SJCRH30 (cell line): ENCODE results near the gene CNIH1. TPM values are rescaled to one million over a fixed set of nuclear protein-coding genes. Genes with fewer than 3 reads are reported as not detected.
A peak's percentile ranks its signal among the peaks of the same experiment; 100 is the strongest.

Experiments
- DNase-seq, 2 experiments: peaks; one replicate each; pipeline ENCODE4 v3.0.0-alpha.2; 2015 to 2020
- H3K27ac ChIP-seq: fragments of 250-450 bp; sonication (Bioruptor Pico); 2 replicates; pipeline ENCODE4 v1.5.1; 2020; ENCODE audit warnings: mild to moderate bottlenecking, moderate library complexity
- H3K27me3 ChIP-seq: fragments of 250-450 bp; sonication (Bioruptor Pico); 2 replicates; pipeline ENCODE4 v1.5.1; 2020; ENCODE audit warnings: mild to moderate bottlenecking, moderate library complexity
- H3K36me3 ChIP-seq: fragments of 250-450 bp; sonication (Bioruptor Pico); 2 replicates; pipeline ENCODE4 v1.5.1; 2020; ENCODE audit warnings: mild to moderate bottlenecking, moderate library complexity
- H3K4me1 ChIP-seq: fragments of 250-450 bp; sonication (Bioruptor Pico); 2 replicates; pipeline ENCODE4 v1.5.1; 2020; ENCODE audit warnings: mild to moderate bottlenecking, moderate library complexity
- H3K4me3 ChIP-seq: fragments of 250-450 bp; sonication (Bioruptor Pico); 2 replicates; pipeline ENCODE4 v1.5.1; 2020; ENCODE audit warnings: mild to moderate bottlenecking, moderate library complexity
- H3K9me3 ChIP-seq: fragments of 250-450 bp; sonication (Bioruptor Pico); replicated peaks from 2 replicates; pipeline ENCODE4 v1.5.1; 2020; ENCODE audit warnings: mild to moderate bottlenecking, moderate library complexity
- total RNA-seq: library from RNA; depleted of rRNA; stranded (reverse); fragments of >200 nt; shearing (Covaris generic); gene quantifications from 2 replicates; pipeline ENCODE4 v1.2.3, GENCODE V29; 2014; rRNA removed

Gene CNIH1
- total RNA-seq: 173 and 179 TPM in 2 replicates

GRCh38 chr14:54440873-54441868, at the start of gene CNIH1:
TSS of gene CNIH1 (minus strand) at chr14:54441374. CDS start at chr14:54441327, 47 bp downstream.
- peak within 1 kb of the TSS; percentile 77 for H3K27ac ChIP-seq
- H3K9me3 ChIP-seq: no peaks in the 10 kb centered on the region
- H3K4me1 ChIP-seq: no peaks in the 10 kb centered on the region
- H3K36me3 ChIP-seq: peaks cover 6% of the 10 kb centered on the region
- peak within 1 kb of the TSS; percentile 73 for H3K4me3 ChIP-seq
- DNase-seq: peak; percentile 90 to 93
- H3K27me3 ChIP-seq: no peaks in the 10 kb centered on the region

GRCh38 chr14:54490445-54491175, 49.4 kb upstream of the CNIH1 start:
- H3K4me3 ChIP-seq: no peak overlapping the region
- no peaks in the 10 kb centered on the region for H3K9me3 ChIP-seq
- DNase-seq: no peak
- no peak overlapping the region for H3K27ac ChIP-seq
- peaks cover 5% of the 10 kb centered on the region for H3K4me1 ChIP-seq
- no peaks in the 10 kb centered on the region for H3K27me3 ChIP-seq
- H3K36me3 ChIP-seq: no peaks in the 10 kb centered on the region

- no peaks in the 10 kb centered on the region for H3K9me3 ChIP-seq
- H3K4me1 ChIP-seq: peaks cover 5% of the 10 kb centered on the region
- no peaks in the 10 kb centered on the region for H3K36me3 ChIP-seq
- H3K27ac ChIP-seq: peak overlapping the region; percentile 82; the same call in 1 of the 2 replicates
- H3K27me3 ChIP-seq: no peaks in the 10 kb centered on the region
- H3K4me3 ChIP-seq: peak overlapping the region; percentile 71
- no peak for DNase-seq
Observed at GRCh38 chr14:54489731-54490444, 48.7 kb upstream of the CNIH1 start.

- H3K36me3 ChIP-seq: no peaks in the 10 kb centered on the region
- H3K4me1 ChIP-seq: peaks cover 5% of the 10 kb centered on the region
- DNase-seq: no peak
- H3K9me3 ChIP-seq: no peaks in the 10 kb centered on the region
- peak overlapping the region; percentile 82 for H3K27ac ChIP-seq
- no peaks in the 10 kb centered on the region for H3K27me3 ChIP-seq
- peak overlapping the region; percentile 71 for H3K4me3 ChIP-seq
Observed at GRCh38 chr14:54489318-54489683, 48.1 kb upstream of the CNIH1 start.

GRCh38 chr14:54488646-54489317, 47.6 kb upstream of the CNIH1 start, which contains the start of gene GMFB:
TSS of gene GMFB (minus strand) at chr14:54488980. CDS start at chr14:54488927, 53 bp downstream.
- Histone ChIP-seq H3K36me3 (no peaks in the 10 kb centered on the region), H3K27ac (peak within 1 kb of the TSS; percentile 82), H3K27me3 (no peaks in the 10 kb centered on the region), H3K4me3 (peak within 1 kb of the TSS; percentile 71), H3K4me1 (peaks cover 5% of the 10 kb centered on the region), H3K9me3 (no peaks in the 10 kb centered on the region)
- DNase-seq: peak; percentile 87 to 88

- H3K9me3 ChIP-seq: no peaks in the 10 kb centered on the region
Observed at GRCh38 chr14:54488318-54488645, 47.1 kb upstream of the CNIH1 start.

GRCh38 chr14:54487771-54488170, 46.6 kb upstream of the CNIH1 start:
- DNase-seq: peak in 1 of 2 experiments; percentile 39
- peak overlapping the region; percentile 71 for H3K4me3 ChIP-seq
- H3K4me1 ChIP-seq: peaks cover 5% of the 10 kb centered on the region
- no peaks in the 10 kb centered on the region for H3K27me3 ChIP-seq
- H3K9me3 ChIP-seq: no peaks in the 10 kb centered on the region
- H3K36me3 ChIP-seq: peaks cover 3% of the 10 kb centered on the region; the same call in 1 of the 2 replicates
- peak overlapping the region; percentile 82 for H3K27ac ChIP-seq

More at GRCh38 chr14:54488318-54488645, 47.1 kb upstream of the CNIH1 start:
- peak overlapping the region; percentile 82 for H3K27ac ChIP-seq
- peak overlapping the region; percentile 71 for H3K4me3 ChIP-seq
- DNase-seq: no peak
- peaks cover 5% of the 10 kb centered on the region for H3K4me1 ChIP-seq
- H3K27me3 ChIP-seq: no peaks in the 10 kb centered on the region
- H3K36me3 ChIP-seq: no peaks in the 10 kb centered on the region

- Histone ChIP-seq H3K4me3 (no peak overlapping the region), H3K27ac (no peak overlapping the region), H3K36me3 (peaks cover 8% of the 10 kb centered on the region; the same call in 1 of the 2 replicates), H3K27me3 (no peaks in the 10 kb centered on the region), H3K9me3 (no peaks in the 10 kb centered on the region), H3K4me1 (peaks cover 5% of the 10 kb centered on the region)
- no peak for DNase-seq
Observed at GRCh38 chr14:54486685-54487084, 45.5 kb upstream of the CNIH1 start.

DNA sequence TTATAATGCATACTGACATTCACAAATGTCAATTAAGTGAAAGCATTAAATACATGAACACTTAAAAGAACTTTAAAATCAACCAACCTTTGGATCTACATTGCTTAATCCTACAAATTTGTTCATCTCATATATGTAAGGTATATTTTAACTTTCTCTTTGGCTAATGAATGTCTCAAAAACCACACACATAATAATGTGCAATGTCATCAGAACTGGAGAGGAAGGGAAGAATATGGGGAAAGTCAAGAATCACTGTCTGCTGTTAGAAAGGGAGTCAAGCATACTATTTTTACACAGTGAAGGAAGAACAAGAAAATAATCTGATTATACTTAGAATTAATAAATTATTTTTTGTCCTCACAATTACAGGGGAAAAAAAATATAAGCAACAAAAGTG, 42.7 kb upstream of the CNIH1 start:
- Histone ChIP-seq H3K27me3 (no peaks in the 10 kb centered on the region), H3K9me3 (no peaks in the 10 kb centered on the region), H3K4me3 (no peak overlapping the region), H3K4me1 (no peaks in the 10 kb centered on the region; the same call in 1 of the 2 replicates), H3K27ac (no peak overlapping the region), H3K36me3 (peaks cover 30% of the 10 kb centered on the region)
- DNase-seq: no peak

DNA sequence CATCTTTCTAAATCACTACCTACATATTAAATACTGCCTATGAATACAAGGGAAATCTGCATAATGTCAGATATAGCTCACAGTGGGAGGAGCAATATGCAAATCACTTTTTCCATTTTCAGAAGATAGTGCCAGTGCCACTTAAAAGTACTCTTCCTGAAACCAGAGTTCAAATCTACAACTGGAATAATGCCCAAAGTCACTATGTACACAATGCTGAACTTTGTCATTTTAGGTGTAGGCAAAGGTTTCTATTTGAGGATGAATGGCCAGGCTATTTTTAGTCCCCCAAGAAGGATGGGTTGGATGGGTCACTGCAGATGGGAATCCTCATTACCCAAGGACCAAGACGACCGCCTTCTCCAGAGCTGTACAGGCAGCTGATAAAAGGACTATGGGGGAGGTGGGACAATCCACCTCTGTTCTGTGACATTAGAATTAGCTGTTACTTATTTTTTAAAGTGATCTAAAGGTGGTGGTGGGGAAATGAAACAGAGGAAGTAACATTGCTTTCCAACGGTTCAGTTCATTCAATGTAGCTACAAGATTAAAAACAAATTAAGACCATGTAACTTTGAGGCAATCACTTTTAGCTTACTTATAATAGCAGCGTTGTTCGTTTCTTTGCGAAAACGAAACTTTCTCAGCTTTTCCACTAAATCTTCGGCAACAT, 42.0 kb upstream of the CNIH1 start:
- no peaks in the 10 kb centered on the region; the same call in 1 of the 2 replicates for H3K4me1 ChIP-seq
- no peak for DNase-seq
- H3K36me3 ChIP-seq: peaks cover 34% of the 10 kb centered on the region

DNA sequence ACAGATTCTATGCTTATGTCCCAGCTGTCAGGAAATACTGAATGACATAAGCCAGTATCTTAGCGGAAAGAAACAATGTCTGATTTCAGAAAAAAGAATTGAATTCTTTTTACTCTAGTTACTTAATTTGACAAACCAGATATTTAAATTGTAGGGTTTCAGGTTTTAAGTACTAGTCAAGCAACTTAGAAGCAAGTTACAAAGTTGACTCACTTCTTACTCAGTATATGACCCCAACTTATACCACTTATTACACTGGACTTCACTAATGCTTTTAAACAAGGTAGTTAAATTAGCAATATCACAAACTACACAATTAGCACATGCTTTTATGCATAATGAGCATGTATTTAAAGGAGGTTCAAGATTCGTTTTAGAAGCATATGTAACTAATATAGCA, 40.5 kb upstream of the CNIH1 start:
- Histone ChIP-seq H3K9me3 (no peaks in the 10 kb centered on the region), H3K4me3 (no peak overlapping the region), H3K4me1 (no peaks in the 10 kb centered on the region), H3K27me3 (no peaks in the 10 kb centered on the region), H3K36me3 (peaks cover 41% of the 10 kb centered on the region), H3K27ac (no peak overlapping the region)
- no peak for DNase-seq

More for the DNA sequence above, 42.0 kb upstream of the CNIH1 start:
- H3K4me3 ChIP-seq: no peak overlapping the region
- H3K27me3 ChIP-seq: no peaks in the 10 kb centered on the region
- no peaks in the 10 kb centered on the region for H3K9me3 ChIP-seq
- no peak overlapping the region for H3K27ac ChIP-seq

- peaks cover 41% of the 10 kb centered on the region for H3K36me3 ChIP-seq
- no peaks in the 10 kb centered on the region for H3K27me3 ChIP-seq
- no peak overlapping the region for H3K27ac ChIP-seq
- DNase-seq: no peak
- no peaks in the 10 kb centered on the region for H3K4me1 ChIP-seq
- no peaks in the 10 kb centered on the region for H3K9me3 ChIP-seq
- H3K4me3 ChIP-seq: no peak overlapping the region
Observed at GRCh38 chr14:54480830-54481562, 39.8 kb upstream of the CNIH1 start.

- Histone ChIP-seq H3K4me3 (no peak overlapping the region), H3K36me3 (peaks cover 41% of the 10 kb centered on the region), H3K9me3 (no peaks in the 10 kb centered on the region), H3K27me3 (no peaks in the 10 kb centered on the region), H3K4me1 (no peaks in the 10 kb centered on the region), H3K27ac (no peak overlapping the region)
- DNase-seq: no peak
Observed at GRCh38 chr14:54478636-54479215, 37.6 kb upstream of the CNIH1 start.
